AG04450 (cell line): ENCODE measurements around the gene UBR3. TPM values are rescaled to one million over a fixed set of nuclear protein-coding genes. Genes with fewer than 3 reads are reported as not detected.

Source experiments
- CTCF ChIA-PET: fragments of 300-600, 350-600 bp; formaldehyde crosslinking; extraction: SDS; loops from one replicate; lab custom pipeline; 2022; ENCODE audit warnings: antibody characterized with exemption, inconsistent platforms; lab: Charles Lee
- POLR2A ChIA-PET: fragments of 350-600 bp; formaldehyde crosslinking; extraction: SDS; loops from one replicate; lab custom pipeline; 2021; ENCODE audit warnings: antibody characterized with exemption, inconsistent platforms; lab: Yijun Ruan, JAX
- DNase-seq: peaks from one replicate; pipeline ENCODE4 v3.0.0-alpha.2; 2011; ENCODE audit warnings: low read depth, low spot score
- H3K27ac ChIP-seq: one replicate; pipeline ENCODE4 v1.5.1; 2012; ENCODE audit warnings: low read depth, low read length, control low read depth
- H3K27me3 ChIP-seq: one replicate; pipeline ENCODE4 v1.6.0; 2012; ENCODE audit warnings: low read length; ENCODE audit not compliant: control insufficient read depth, insufficient read depth
- H3K4me3 ChIP-seq: 2 replicates; pipeline ENCODE4 v1.5.1; 2011; ENCODE audit warnings: mild to moderate bottlenecking, low read depth, low read length, control low read depth
- H3K9me3 ChIP-seq: 2 replicates; pipeline ENCODE4 v1.5.1; 2012; ENCODE audit warnings: low read length; ENCODE audit not compliant: control insufficient read depth, insufficient read depth
- polyA plus RNA-seq: library from polyadenylated mRNA; depleted of rRNA; stranded (reverse); fragments of >200 nt; gene quantifications from 2 replicates; pipeline ENCODE4 v1.2.3, GENCODE V29; 2011
- TF ChIP-seq, protein P1 (sequence below): IDR thresholded peaks from 2 replicates; pipeline ENCODE4 v1.5.1; 2011; ENCODE audit warnings: low read depth, low read length, control low read depth, inconsistent platforms

The UBR3 gene
- polyA plus RNA-seq, 1 experiment = 20.3 TPM

GRCh38 chr2:170084820-170085491, 257.7 kb downstream of the UBR3 start:
- no peak for DNase-seq
- ChIA-PET POLR2A (no interaction called here), CTCF (no interaction called here)
- H3K27me3 ChIP-seq = no peaks in the 10 kb centered on the region
- TF ChIP-seq, protein P1, sequence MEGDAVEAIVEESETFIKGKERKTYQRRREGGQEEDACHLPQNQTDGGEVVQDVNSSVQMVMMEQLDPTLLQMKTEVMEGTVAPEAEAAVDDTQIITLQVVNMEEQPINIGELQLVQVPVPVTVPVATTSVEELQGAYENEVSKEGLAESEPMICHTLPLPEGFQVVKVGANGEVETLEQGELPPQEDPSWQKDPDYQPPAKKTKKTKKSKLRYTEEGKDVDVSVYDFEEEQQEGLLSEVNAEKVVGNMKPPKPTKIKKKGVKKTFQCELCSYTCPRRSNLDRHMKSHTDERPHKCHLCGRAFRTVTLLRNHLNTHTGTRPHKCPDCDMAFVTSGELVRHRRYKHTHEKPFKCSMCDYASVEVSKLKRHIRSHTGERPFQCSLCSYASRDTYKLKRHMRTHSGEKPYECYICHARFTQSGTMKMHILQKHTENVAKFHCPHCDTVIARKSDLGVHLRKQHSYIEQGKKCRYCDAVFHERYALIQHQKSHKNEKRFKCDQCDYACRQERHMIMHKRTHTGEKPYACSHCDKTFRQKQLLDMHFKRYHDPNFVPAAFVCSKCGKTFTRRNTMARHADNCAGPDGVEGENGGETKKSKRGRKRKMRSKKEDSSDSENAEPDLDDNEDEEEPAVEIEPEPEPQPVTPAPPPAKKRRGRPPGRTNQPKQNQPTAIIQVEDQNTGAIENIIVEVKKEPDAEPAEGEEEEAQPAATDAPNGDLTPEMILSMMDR = no peak
- H3K9me3 ChIP-seq = no peaks in the 10 kb centered on the region
- H3K4me3 ChIP-seq = no peak overlapping the region
- no peak overlapping the region for H3K27ac ChIP-seq

DNA sequence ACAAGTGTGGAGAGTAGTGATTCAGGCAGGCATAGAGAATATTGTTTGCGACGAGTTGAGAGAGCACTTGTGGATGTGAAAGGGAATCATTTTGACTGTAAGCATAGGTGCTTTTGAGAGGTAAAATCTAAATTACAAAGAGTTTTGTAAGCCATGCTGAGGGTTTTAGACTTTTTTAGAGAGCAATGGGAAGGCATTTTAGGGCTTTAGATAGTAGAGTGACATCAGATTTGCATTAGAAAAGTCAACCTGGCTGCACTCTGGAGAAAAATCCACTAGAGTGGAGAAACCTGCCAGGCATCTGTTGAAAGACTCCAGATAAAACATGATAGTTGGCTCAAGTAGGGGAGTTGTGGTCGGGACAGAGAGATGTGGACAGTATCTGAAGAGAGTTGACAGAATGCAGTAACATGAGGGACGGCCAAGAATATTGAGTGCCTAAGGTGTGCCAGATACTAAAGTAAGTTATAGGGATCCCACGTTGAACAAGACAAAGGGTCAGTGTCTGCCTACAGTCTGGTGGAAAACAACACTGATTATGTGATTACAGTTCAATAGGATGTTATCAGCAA, 258.9 kb downstream of the UBR3 start:
- CTCF ChIA-PET = no interaction called here
- no peaks in the 10 kb centered on the region for H3K9me3 ChIP-seq
- TF ChIP-seq, protein P1 = no peak
- H3K4me3 ChIP-seq = no peak overlapping the region
- POLR2A ChIA-PET = no interaction called here
- H3K27me3 ChIP-seq = no peaks in the 10 kb centered on the region
- no peak for DNase-seq
- no peak overlapping the region for H3K27ac ChIP-seq

- CTCF ChIA-PET = interaction anchor here (0.6 kb wide), 1 partner anchor 601 kb away, joined by 5 read pairs; no protein-coding TSS in a partner anchor
- Histone ChIP-seq H3K27me3 (no peaks in the 10 kb centered on the region), H3K4me3 (no peak overlapping the region), H3K9me3 (no peaks in the 10 kb centered on the region; the same call in 1 of the 2 replicates), H3K27ac (no peak overlapping the region)
- DNase-seq = no peak
- POLR2A ChIA-PET = no interaction called here
- TF ChIP-seq, protein P1 = no peak
Observed at GRCh38 chr2:170086751-170087412, 259.6 kb downstream of the UBR3 start.

GRCh38 chr2:170087413-170087793, 260.1 kb downstream of the UBR3 start:
- ChIA-PET CTCF (interaction anchor here (0.6 kb wide), 1 partner anchor 601 kb away, joined by 5 read pairs; no protein-coding TSS in a partner anchor), POLR2A (no interaction called here)
- TF ChIP-seq, protein P1 = no peak
- H3K27me3 ChIP-seq = no peaks in the 10 kb centered on the region
- H3K9me3 ChIP-seq = no peaks in the 10 kb centered on the region; the same call in 1 of the 2 replicates
- no peak for DNase-seq
- no peak overlapping the region for H3K27ac ChIP-seq
- no peak overlapping the region for H3K4me3 ChIP-seq
